Measurements from ENCODE around the gene MARK1. TPM values are rescaled to one million over a fixed set of nuclear protein-coding genes. Genes with fewer than 3 reads are reported as not detected.
"Not testable (repeated sequence)": the region's sequence is repeated elsewhere in the genome, so short reads cannot be mapped to it uniquely, and the experiment has no call there.

MARK1 gene
- total RNA-seq, 5 donors from 2014 or later (not counting 1 experiment from before 2014, with no cell fraction given): not detected

- Histone ChIP-seq H3K4me1 (ENCODE audit: control insufficient read depth in 1 of 2, extremely low read depth in 1 of 2, insufficient read depth in 2 of 2, low read length in 2 of 2) (no peaks in the 10 kb centered on the region), H3K4me3 (ENCODE audit: control insufficient read depth in 1 of 2, extremely low read depth in 1 of 2, low read length in 1 of 2) (no peak overlapping the region), H3K9me3 (no peaks in the 10 kb centered on the region), H3K36me3 (ENCODE audit: control insufficient read depth in 2 of 2, extremely low read depth in 1 of 2, insufficient read depth in 1 of 2, low read length in 1 of 2) (no peaks in the 10 kb centered on the region), H3K27ac (ENCODE audit: low read length) (no peak overlapping the region), H3K27me3 (replicated peaks in 1 of 2; ENCODE audit: control insufficient read depth in 2 of 2, extremely low read depth in 1 of 2, insufficient read depth in 2 of 2, low read length in 1 of 2) (no peaks in the 10 kb centered on the region)
- no peaks in the 10 kb centered on the region for H3K4me1 Mint-ChIP-seq
- WGBS (ENCODE audit: insufficient coverage): 100% methylated on average over 1 of the region's 6 CpGs
- ChIA-PET CTCF (no interaction called here), POLR2A (interaction anchor here in 1 of 2 donors (0.5 kb wide), 1 partner anchor 327 kb away, joined by 7 read pairs; no protein-coding TSS in a partner anchor)
- peaks cover 2 to 8% (median 5%) of the 10 kb centered on the region in 3 donors for H3K9me3 Mint-ChIP-seq
- no peak overlapping the region for H3K4me3 Mint-ChIP-seq
- ATAC-seq (replicated peaks in 1 of 4) (no peak), DNase-seq (no peak)
- H3K27ac Mint-ChIP-seq: no peak overlapping the region
- no peaks in the 10 kb centered on the region for H3K36me3 Mint-ChIP-seq
- peaks cover 2 to 3% of the 10 kb centered on the region in 2 donors for H3K27me3 Mint-ChIP-seq
These were observed 51.4 kb downstream of the MARK1 start for GRCh38 chr1:220579317-220579716.

DNA sequence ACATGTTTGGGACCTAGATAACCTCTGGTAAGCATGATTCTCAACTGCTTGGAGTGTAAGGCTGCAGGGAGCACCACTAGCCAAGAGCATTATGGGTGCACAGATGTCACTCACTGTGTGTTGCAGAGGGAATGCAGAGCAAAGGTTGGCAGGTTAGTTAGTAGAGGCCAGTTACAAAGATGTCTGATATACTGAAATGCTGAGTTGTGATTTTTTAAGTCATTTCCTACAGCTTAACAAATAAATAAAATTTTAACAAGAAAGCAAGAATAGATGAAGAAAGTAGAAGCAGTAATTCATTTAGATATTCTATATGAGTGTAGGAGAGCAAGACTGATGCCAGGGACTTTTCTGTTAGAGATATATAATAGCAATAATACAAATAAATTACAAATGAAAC, 64.8 kb downstream of the MARK1 start:
- peaks cover 0 to 12% (median 0%) of the 10 kb centered on the region in 3 donors for H3K9me3 Mint-ChIP-seq
- no peak overlapping the region for H3K27ac ChIP-seq (ENCODE audit: low read length)
- H3K4me1 Mint-ChIP-seq: no peaks in the 10 kb centered on the region
- no peaks in the 10 kb centered on the region for H3K36me3 Mint-ChIP-seq
- ATAC-seq (replicated peaks in 1 of 4) (no peak), DNase-seq (no peak)
- H3K4me1 ChIP-seq (ENCODE audit: control insufficient read depth in 1 of 2, extremely low read depth in 1 of 2, insufficient read depth in 2 of 2, low read length in 2 of 2): no peaks in the 10 kb centered on the region
- H3K27me3 ChIP-seq (replicated peaks in 1 of 2; ENCODE audit: control insufficient read depth in 2 of 2, extremely low read depth in 1 of 2, insufficient read depth in 2 of 2, low read length in 1 of 2): peaks cover 0 to 6% of the 10 kb centered on the region in 2 experiments
- POLR2A ChIA-PET: no interaction called here
- no peak overlapping the region for H3K27ac Mint-ChIP-seq
- H3K36me3 ChIP-seq (ENCODE audit: control insufficient read depth in 2 of 2, extremely low read depth in 1 of 2, insufficient read depth in 1 of 2, low read length in 1 of 2): no peaks in the 10 kb centered on the region
- CTCF ChIA-PET: no interaction called here
- H3K27me3 Mint-ChIP-seq: peaks cover 0 to 12% of the 10 kb centered on the region in 2 donors
- H3K9me3 ChIP-seq: no peaks in the 10 kb centered on the region
- H3K4me3 ChIP-seq (ENCODE audit: control insufficient read depth in 1 of 2, extremely low read depth in 1 of 2, low read length in 1 of 2): no peak overlapping the region
- H3K4me3 Mint-ChIP-seq: no peak overlapping the region

- DNase-seq (no peak), ATAC-seq (replicated peaks in 1 of 4) (no peak)
- H3K4me1 ChIP-seq (ENCODE audit: control insufficient read depth in 1 of 2, extremely low read depth in 1 of 2, insufficient read depth in 2 of 2, low read length in 2 of 2): no peaks in the 10 kb centered on the region
- Mint-ChIP-seq H3K27me3 (peaks cover 1 to 8% of the 10 kb centered on the region in 2 donors), H3K4me1 (peaks cover 0 to 2% (median 0%) of the 10 kb centered on the region in 3 donors), H3K27ac (no peak overlapping the region), H3K4me3 (no peak overlapping the region), H3K9me3 (peaks cover 0 to 7% (median 0%) of the 10 kb centered on the region in 3 donors), H3K36me3 (no peaks in the 10 kb centered on the region)
- H3K27me3 ChIP-seq (replicated peaks in 1 of 2; ENCODE audit: control insufficient read depth in 2 of 2, extremely low read depth in 1 of 2, insufficient read depth in 2 of 2, low read length in 1 of 2): peaks cover 0 to 6% of the 10 kb centered on the region in 2 experiments
- ChIA-PET POLR2A (no interaction called here), CTCF (no interaction called here)
- no peaks in the 10 kb centered on the region for H3K9me3 ChIP-seq
- H3K27ac ChIP-seq (ENCODE audit: low read length): no peak overlapping the region
- H3K36me3 ChIP-seq (ENCODE audit: control insufficient read depth in 2 of 2, extremely low read depth in 1 of 2, insufficient read depth in 1 of 2, low read length in 1 of 2): no peaks in the 10 kb centered on the region
- WGBS (ENCODE audit: insufficient coverage): 90% methylated on average over 2 of the region's 4 CpGs
- no peak overlapping the region for H3K4me3 ChIP-seq (ENCODE audit: control insufficient read depth in 1 of 2, extremely low read depth in 1 of 2, low read length in 1 of 2)
These were observed 66.4 kb downstream of the MARK1 start for GRCh38 chr1:220594356-220594755.

GRCh38 chr1:220595179-220595578, 67.2 kb downstream of the MARK1 start:
- H3K27me3 ChIP-seq (replicated peaks in 1 of 2; ENCODE audit: control insufficient read depth in 2 of 2, extremely low read depth in 1 of 2, insufficient read depth in 2 of 2, low read length in 1 of 2): peaks cover 0 to 6% of the 10 kb centered on the region in 2 experiments
- ChIA-PET POLR2A (no interaction called here), CTCF (no interaction called here)
- H3K36me3 Mint-ChIP-seq: no peaks in the 10 kb centered on the region
- H3K27ac ChIP-seq (ENCODE audit: low read length): no peak overlapping the region
- ATAC-seq (replicated peaks in 1 of 4) (no peak), DNase-seq (no peak)
- WGBS (ENCODE audit: insufficient coverage): 63% methylated on average over 3 of the region's 3 CpGs
- H3K9me3 Mint-ChIP-seq: peaks cover 0 to 7% (median 0%) of the 10 kb centered on the region in 3 donors
- peaks cover 0 to 2% (median 0%) of the 10 kb centered on the region in 3 donors for H3K4me1 Mint-ChIP-seq
- H3K27ac Mint-ChIP-seq: no peak overlapping the region
- H3K36me3 ChIP-seq (ENCODE audit: control insufficient read depth in 2 of 2, extremely low read depth in 1 of 2, insufficient read depth in 1 of 2, low read length in 1 of 2): no peaks in the 10 kb centered on the region
- no peaks in the 10 kb centered on the region for H3K9me3 ChIP-seq
- no peaks in the 10 kb centered on the region for H3K4me1 ChIP-seq (ENCODE audit: control insufficient read depth in 1 of 2, extremely low read depth in 1 of 2, insufficient read depth in 2 of 2, low read length in 2 of 2)
- H3K4me3 ChIP-seq (ENCODE audit: control insufficient read depth in 1 of 2, extremely low read depth in 1 of 2, low read length in 1 of 2): no peak overlapping the region
- H3K4me3 Mint-ChIP-seq: no peak overlapping the region
- peaks cover 1 to 8% of the 10 kb centered on the region in 2 donors for H3K27me3 Mint-ChIP-seq

DNA sequence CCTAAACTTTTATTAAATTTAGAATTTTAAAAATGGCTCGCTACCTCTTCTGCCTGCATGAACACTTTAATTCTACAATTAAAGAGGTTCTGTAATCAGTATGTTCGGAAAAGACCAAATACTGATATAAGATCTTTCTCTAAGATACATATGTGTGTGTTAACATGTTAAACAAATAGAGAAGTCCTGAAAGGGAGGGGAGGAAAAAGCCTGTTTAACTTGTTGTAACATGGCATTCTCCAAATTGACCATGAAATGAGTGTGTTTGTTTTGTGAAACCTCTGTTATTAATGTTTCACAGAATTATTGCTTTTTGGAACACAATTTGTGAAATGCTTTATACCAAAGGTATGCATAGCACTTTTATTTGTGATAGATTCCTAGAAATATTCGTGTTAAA, 77.0 kb downstream of the MARK1 start:
- Mint-ChIP-seq H3K36me3 (no peaks in the 10 kb centered on the region), H3K4me1 (no peaks in the 10 kb centered on the region)
- WGBS (ENCODE audit: insufficient coverage): no CpG with 5 or more reads among the region's 3 CpGs

DNA sequence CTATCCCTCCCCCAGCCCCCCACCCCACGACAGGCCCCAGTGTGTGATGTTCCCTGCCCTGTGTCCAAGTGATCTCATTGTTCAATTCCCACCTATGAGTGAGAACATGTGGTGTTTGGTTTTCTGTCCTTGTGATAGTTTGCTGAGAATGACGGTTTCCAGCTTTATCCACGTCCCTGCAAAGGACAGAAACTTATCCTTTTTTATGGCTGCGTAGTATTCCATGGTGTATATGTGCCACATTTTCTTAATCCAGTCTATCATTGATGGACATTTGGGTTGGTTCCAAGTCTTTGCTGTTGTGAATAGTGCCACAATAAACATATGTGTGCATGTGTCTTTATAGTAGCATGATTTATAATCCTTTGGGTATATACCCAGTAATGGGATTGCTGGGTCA, 77.7 kb downstream of the MARK1 start:
- Mint-ChIP-seq H3K9me3 (peaks cover 0 to 11% (median 6%) of the 10 kb centered on the region in 3 donors), H3K27me3 (peaks cover 4 to 10% of the 10 kb centered on the region in 2 donors)
- H3K27ac ChIP-seq (ENCODE audit: low read length); CTCF ChIA-PET; DNase-seq; H3K4me3 ChIP-seq (ENCODE audit: control insufficient read depth in 1 of 2, extremely low read depth in 1 of 2, low read length in 1 of 2); ATAC-seq (replicated peaks in 1 of 4); H3K4me1 ChIP-seq (ENCODE audit: control insufficient read depth in 1 of 2, extremely low read depth in 1 of 2, insufficient read depth in 2 of 2, low read length in 2 of 2); H3K36me3 ChIP-seq (ENCODE audit: control insufficient read depth in 2 of 2, extremely low read depth in 1 of 2, insufficient read depth in 1 of 2, low read length in 1 of 2); H3K4me1 Mint-ChIP-seq; H3K4me3 Mint-ChIP-seq; H3K36me3 Mint-ChIP-seq; H3K9me3 ChIP-seq; H3K27ac Mint-ChIP-seq; H3K27me3 ChIP-seq (replicated peaks in 1 of 2; ENCODE audit: control insufficient read depth in 2 of 2, extremely low read depth in 1 of 2, insufficient read depth in 2 of 2, low read length in 1 of 2): not testable (repeated sequence)
- no CpG with 5 or more reads among the region's 4 CpGs for WGBS (ENCODE audit: insufficient coverage)
- POLR2A ChIA-PET: interaction anchor here in 1 of 2 donors (0.5 kb wide), 1 partner anchor 55 kb away, joined by 3 read pairs; no protein-coding TSS in a partner anchor

More for the DNA sequence above, 77.0 kb downstream of the MARK1 start:
- H3K4me3 Mint-ChIP-seq: no peak overlapping the region
- no peaks in the 10 kb centered on the region for H3K4me1 ChIP-seq (ENCODE audit: control insufficient read depth in 1 of 2, extremely low read depth in 1 of 2, insufficient read depth in 2 of 2, low read length in 2 of 2)
- no peaks in the 10 kb centered on the region for H3K36me3 ChIP-seq (ENCODE audit: control insufficient read depth in 2 of 2, extremely low read depth in 1 of 2, insufficient read depth in 1 of 2, low read length in 1 of 2)
- H3K9me3 Mint-ChIP-seq: peaks cover 0 to 11% (median 6%) of the 10 kb centered on the region in 3 donors
- ChIA-PET CTCF (no interaction called here), POLR2A (interaction anchor here in 1 of 2 donors (0.5 kb wide), 1 partner anchor 54 kb away, joined by 3 read pairs; no protein-coding TSS in a partner anchor)
- H3K9me3 ChIP-seq: no peaks in the 10 kb centered on the region
- no peak overlapping the region for H3K27ac ChIP-seq (ENCODE audit: low read length)
- no peak for ATAC-seq (replicated peaks in 1 of 4)
- no peak overlapping the region for H3K27ac Mint-ChIP-seq
- H3K27me3 ChIP-seq (replicated peaks in 1 of 2; ENCODE audit: control insufficient read depth in 2 of 2, extremely low read depth in 1 of 2, insufficient read depth in 2 of 2, low read length in 1 of 2): no peaks in the 10 kb centered on the region
- no peak for DNase-seq
- no peak overlapping the region for H3K4me3 ChIP-seq (ENCODE audit: control insufficient read depth in 1 of 2, extremely low read depth in 1 of 2, low read length in 1 of 2)
- peaks cover 0 to 10% of the 10 kb centered on the region in 2 donors for H3K27me3 Mint-ChIP-seq

- H3K9me3 ChIP-seq; H3K9me3 Mint-ChIP-seq; H3K4me1 ChIP-seq (ENCODE audit: control insufficient read depth in 1 of 2, extremely low read depth in 1 of 2, insufficient read depth in 2 of 2, low read length in 2 of 2); POLR2A ChIA-PET; H3K4me3 ChIP-seq (ENCODE audit: control insufficient read depth in 1 of 2, extremely low read depth in 1 of 2, low read length in 1 of 2); H3K36me3 Mint-ChIP-seq; H3K36me3 ChIP-seq (ENCODE audit: control insufficient read depth in 2 of 2, extremely low read depth in 1 of 2, insufficient read depth in 1 of 2, low read length in 1 of 2); H3K27ac ChIP-seq (ENCODE audit: low read length); H3K27me3 ChIP-seq (replicated peaks in 1 of 2; ENCODE audit: control insufficient read depth in 2 of 2, extremely low read depth in 1 of 2, insufficient read depth in 2 of 2, low read length in 1 of 2); H3K4me1 Mint-ChIP-seq; H3K27ac Mint-ChIP-seq; ATAC-seq (replicated peaks in 1 of 4); CTCF ChIA-PET; H3K4me3 Mint-ChIP-seq; DNase-seq: not testable (repeated sequence)
- H3K27me3 Mint-ChIP-seq: peaks cover 7 to 13% of the 10 kb centered on the region in 2 donors
- WGBS (ENCODE audit: insufficient coverage): 81% methylated on average over 8 of the region's 11 CpGs
These were observed 83.2 kb downstream of the MARK1 start for GRCh38 chr1:220611100-220611499.

All from T-cell (primary cell).